ENCODE data around the gene USP53.
"Not testable (repeated sequence)": the region's sequence is repeated elsewhere in the genome, so short reads cannot be mapped to it uniquely, and the experiment has no call there.

Gene USP53

GRCh38 chr4:119240128-119240527 is 27.6 kb downstream of the USP53 start:
- no peak overlapping the region for H3K4me3 Mint-ChIP-seq
- ATAC-seq (no peak), DNase-seq (ENCODE audit: low spot score in 2 of 2) (no peak)
- H3K27ac Mint-ChIP-seq: no peak overlapping the region
- no peaks in the 10 kb centered on the region for H3K9me3 Mint-ChIP-seq
- peaks cover 18% of the 10 kb centered on the region for H3K4me1 Mint-ChIP-seq
- H3K36me3 Mint-ChIP-seq: peaks cover 5% of the 10 kb centered on the region

GRCh38 chr4:119240568-119240967 is 28.1 kb downstream of the USP53 start:
- H3K4me1 Mint-ChIP-seq: peaks cover 15% of the 10 kb centered on the region
- no peak overlapping the region for H3K27ac Mint-ChIP-seq
- DNase-seq (ENCODE audit: low spot score in 2 of 2) (no peak), ATAC-seq (no peak)
- H3K9me3 Mint-ChIP-seq: no peaks in the 10 kb centered on the region
- H3K4me3 Mint-ChIP-seq: no peak overlapping the region
- peaks cover 5% of the 10 kb centered on the region for H3K36me3 Mint-ChIP-seq

GRCh38 chr4:119242417-119242816 is 29.9 kb downstream of the USP53 start:
- no peaks in the 10 kb centered on the region for H3K9me3 Mint-ChIP-seq
- H3K4me1 Mint-ChIP-seq: peaks cover 12% of the 10 kb centered on the region
- DNase-seq (ENCODE audit: low spot score in 2 of 2) (no peak), ATAC-seq (no peak)
- H3K27ac Mint-ChIP-seq: no peak overlapping the region
- peaks cover 5% of the 10 kb centered on the region for H3K36me3 Mint-ChIP-seq
- no peak overlapping the region for H3K4me3 Mint-ChIP-seq

- no peak for ATAC-seq
- Mint-ChIP-seq H3K4me1 (no peaks in the 10 kb centered on the region), H3K36me3 (no peaks in the 10 kb centered on the region), H3K4me3 (no peak overlapping the region), H3K9me3 (no peaks in the 10 kb centered on the region), H3K27ac (no peak overlapping the region)
- no peak for DNase-seq (ENCODE audit: low spot score in 2 of 2)
Observed at GRCh38 chr4:119243868-119244267, 31.4 kb downstream of the USP53 start.

GRCh38 chr4:119244344-119244743 is 31.8 kb downstream of the USP53 start:
- Mint-ChIP-seq H3K27ac (no peak overlapping the region), H3K36me3 (peaks cover under 1% of the 10 kb centered on the region), H3K4me3 (no peak overlapping the region), H3K4me1 (no peaks in the 10 kb centered on the region), H3K9me3 (no peaks in the 10 kb centered on the region)
- ATAC-seq: no peak
- DNase-seq (ENCODE audit: low spot score in 2 of 2): no peak

GRCh38 chr4:119244832-119245231 is 32.3 kb downstream of the USP53 start:
- peaks cover 6% of the 10 kb centered on the region for H3K36me3 Mint-ChIP-seq
- no peaks in the 10 kb centered on the region for H3K9me3 Mint-ChIP-seq
- ATAC-seq: no peak
- H3K4me3 Mint-ChIP-seq: no peak overlapping the region
- no peak for DNase-seq (ENCODE audit: low spot score in 2 of 2)
- H3K4me1 Mint-ChIP-seq: no peaks in the 10 kb centered on the region
- no peak overlapping the region for H3K27ac Mint-ChIP-seq

- ATAC-seq: no peak
- H3K4me1 Mint-ChIP-seq: no peaks in the 10 kb centered on the region
- peak overlapping the region; percentile 17 for H3K27ac Mint-ChIP-seq
- H3K36me3 Mint-ChIP-seq: peaks cover 12% of the 10 kb centered on the region
- no peaks in the 10 kb centered on the region for H3K9me3 Mint-ChIP-seq
- no peak for DNase-seq (ENCODE audit: low spot score in 2 of 2)
- H3K4me3 Mint-ChIP-seq: no peak overlapping the region
Observed at GRCh38 chr4:119246177-119246733, 33.7 kb downstream of the USP53 start.

GRCh38 chr4:119251037-119251436 is 38.5 kb downstream of the USP53 start:
- not testable (repeated sequence) for ATAC-seq; H3K4me1 Mint-ChIP-seq; DNase-seq (ENCODE audit: low spot score in 2 of 2); H3K27ac Mint-ChIP-seq; H3K4me3 Mint-ChIP-seq
- H3K36me3 Mint-ChIP-seq: peaks cover 40% of the 10 kb centered on the region
- H3K9me3 Mint-ChIP-seq: peaks cover 10% of the 10 kb centered on the region

GRCh38 chr4:119255223-119255622 is 42.7 kb downstream of the USP53 start:
- H3K9me3 Mint-ChIP-seq: peaks cover 10% of the 10 kb centered on the region
- not testable (repeated sequence) for ATAC-seq; H3K4me1 Mint-ChIP-seq; DNase-seq (ENCODE audit: low spot score in 2 of 2); H3K4me3 Mint-ChIP-seq; H3K27ac Mint-ChIP-seq
- peaks cover 37% of the 10 kb centered on the region for H3K36me3 Mint-ChIP-seq

- no peaks in the 10 kb centered on the region for H3K9me3 Mint-ChIP-seq
- no peaks in the 10 kb centered on the region for H3K4me1 Mint-ChIP-seq
- peaks cover 16% of the 10 kb centered on the region for H3K36me3 Mint-ChIP-seq
- H3K27ac Mint-ChIP-seq: no peak overlapping the region
- DNase-seq (ENCODE audit: low spot score in 2 of 2): no peak
- no peak for ATAC-seq
- H3K4me3 Mint-ChIP-seq: no peak overlapping the region
Observed at GRCh38 chr4:119260528-119260927, 48.0 kb downstream of the USP53 start.

GRCh38 chr4:119261986-119262385 is 49.5 kb downstream of the USP53 start:
- no peak for DNase-seq (ENCODE audit: low spot score in 2 of 2)
- no peak for ATAC-seq
- Mint-ChIP-seq H3K9me3 (no peaks in the 10 kb centered on the region), H3K27ac (no peak overlapping the region), H3K36me3 (peaks cover 15% of the 10 kb centered on the region), H3K4me1 (no peaks in the 10 kb centered on the region), H3K4me3 (no peak overlapping the region)

GRCh38 chr4:119264743-119265142 is 52.2 kb downstream of the USP53 start:
- Mint-ChIP-seq H3K27ac (no peak overlapping the region), H3K36me3 (peaks cover 9% of the 10 kb centered on the region), H3K4me3 (no peak overlapping the region), H3K9me3 (no peaks in the 10 kb centered on the region), H3K4me1 (no peaks in the 10 kb centered on the region)
- no peak for DNase-seq (ENCODE audit: low spot score in 2 of 2)
- peak; percentile 85 for ATAC-seq

- DNase-seq (ENCODE audit: low spot score in 2 of 2) (no peak), ATAC-seq (no peak)
- H3K4me1 Mint-ChIP-seq: no peaks in the 10 kb centered on the region
- no peak overlapping the region for H3K4me3 Mint-ChIP-seq
- H3K36me3 Mint-ChIP-seq: peaks cover 6% of the 10 kb centered on the region
- no peak overlapping the region for H3K27ac Mint-ChIP-seq
- H3K9me3 Mint-ChIP-seq: no peaks in the 10 kb centered on the region
Observed at GRCh38 chr4:119266153-119266552, 53.6 kb downstream of the USP53 start.

GRCh38 chr4:119268466-119268865 is 56.0 kb downstream of the USP53 start:
- Mint-ChIP-seq H3K36me3 (peaks cover 23% of the 10 kb centered on the region), H3K27ac (no peak overlapping the region), H3K4me1 (no peaks in the 10 kb centered on the region), H3K4me3 (no peak overlapping the region), H3K9me3 (no peaks in the 10 kb centered on the region)
- DNase-seq (ENCODE audit: low spot score in 2 of 2): no peak
- no peak for ATAC-seq

- Mint-ChIP-seq H3K4me3 (no peak overlapping the region), H3K27ac (no peak overlapping the region), H3K9me3 (no peaks in the 10 kb centered on the region), H3K4me1 (no peaks in the 10 kb centered on the region), H3K36me3 (peaks cover 23% of the 10 kb centered on the region)
- ATAC-seq (no peak), DNase-seq (ENCODE audit: low spot score in 2 of 2) (no peak)
Observed at GRCh38 chr4:119271361-119272085, 59.0 kb downstream of the USP53 start.

GRCh38 chr4:119279541-119279940 is 67.0 kb downstream of the USP53 start:
- ATAC-seq; H3K4me3 Mint-ChIP-seq; DNase-seq (ENCODE audit: low spot score in 2 of 2); H3K9me3 Mint-ChIP-seq; H3K36me3 Mint-ChIP-seq; H3K27ac Mint-ChIP-seq; H3K4me1 Mint-ChIP-seq: not testable (repeated sequence)

Measured in stimulated activated effector memory CD8-positive, alpha-beta T cell treated with anti-CD3 and anti-CD28 coated beads, Interleukin-12 subunit alpha, Interleukin-12 subunit beta, amount 100 ng/mL, for 72 hours (primary cell).